DMS153 treated with DMSO at 0.1 percent for 48 hours (cell line): Measurements from ENCODE around the gene AMIGO2.

Source experiments
- DNase-seq: peaks from one replicate; lab custom pipeline; 2025; ENCODE audit not compliant: unreplicated experiment; lab: John Stamatoyannopoulos, UW

The AMIGO2 gene

GRCh38 chr12:47038270-47038748 is 41.5 kb downstream of the AMIGO2 start:
- no peak for DNase-seq

- DNase-seq = no peak
Measured at GRCh38 chr12:47035484-47035883, 44.3 kb downstream of the AMIGO2 start.

GRCh38 chr12:47034661-47035060 is 45.1 kb downstream of the AMIGO2 start:
- no peak for DNase-seq

GRCh38 chr12:47033789-47034555 is 45.8 kb downstream of the AMIGO2 start:
- DNase-seq = no peak

DNA sequence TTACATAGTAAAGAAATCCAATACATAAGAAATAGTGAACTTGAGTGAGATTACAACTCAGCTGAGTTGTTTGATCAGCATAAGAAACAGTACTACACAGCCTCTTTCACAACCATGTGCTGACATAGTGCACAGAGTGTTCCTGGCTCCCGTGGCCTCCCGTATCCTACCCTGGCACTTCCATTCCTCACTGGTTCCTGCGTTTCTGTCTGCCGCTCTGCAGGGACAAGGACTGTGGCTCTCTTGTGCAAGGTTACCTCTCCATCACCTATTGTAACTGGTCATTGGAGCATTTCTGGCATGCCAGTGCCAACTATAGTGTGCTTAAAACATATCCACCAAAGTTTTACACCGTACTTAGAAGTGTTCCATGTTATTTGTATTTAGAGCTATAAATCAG is 46.7 kb downstream of the AMIGO2 start:
- DNase-seq = no peak

- DNase-seq = peak; percentile 52
Measured at GRCh38 chr12:47032644-47033043, 47.1 kb downstream of the AMIGO2 start.

- DNase-seq = no peak
Measured at GRCh38 chr12:47029903-47030302, 49.9 kb downstream of the AMIGO2 start.

- DNase-seq = no peak
Measured at GRCh38 chr12:47028981-47029708, 50.6 kb downstream of the AMIGO2 start.

DNA sequence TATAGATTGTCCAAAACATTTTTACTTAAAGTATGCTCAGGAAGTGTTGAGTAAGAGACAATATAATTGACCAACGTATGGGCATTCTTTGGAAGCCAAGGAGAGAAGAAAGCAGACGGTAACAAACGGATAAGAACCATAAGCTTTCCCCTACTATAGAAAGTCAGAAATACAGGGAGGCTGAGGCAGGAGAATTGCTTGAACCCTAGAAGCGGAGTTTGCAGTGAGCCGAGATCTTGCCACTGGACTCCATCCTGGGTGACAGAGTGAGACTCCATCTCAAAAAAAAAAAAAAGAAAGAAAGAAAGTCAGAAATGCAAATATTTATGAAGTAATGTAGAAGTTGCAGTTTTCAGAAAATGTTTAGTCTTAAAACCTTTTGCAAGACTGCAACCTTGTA is 51.6 kb downstream of the AMIGO2 start:
- DNase-seq = no peak
